B cell (primary cell): ENCODE data around the gene MAP2K7. TPM values are rescaled to one million over a fixed set of nuclear protein-coding genes. Genes with fewer than 3 reads are reported as not detected.

Experiments used
- ATAC-seq: fragments of 200-7000 bp; cut with Tn5 transposase; one replicate; pipeline ENCODE4 v1.10.0; 2021; ENCODE audit warnings: low read depth, mild to moderate bottlenecking, moderate number of reproducible peaks, moderate library complexity
- CTCF ChIA-PET: fragments of 350-600 bp; sonication (Branson Sonifier 250); formaldehyde crosslinking; loops from one replicate; lab custom pipeline; 2021; ENCODE audit warnings: antibody characterized with exemption, inconsistent platforms; lab: Charles Lee
- POLR2A ChIA-PET: fragments of 350-600 bp; sonication (Branson Sonifier 250); formaldehyde crosslinking; loops from one replicate; lab custom pipeline; 2021; ENCODE audit warnings: antibody characterized with exemption; lab: Charles Lee
- DNase-seq: peaks from one replicate; pipeline ENCODE4 v3.0.0; 2013
- H2AFZ ChIP-seq: 2 replicates; pipeline ENCODE4 v1.6.1; 2012; ENCODE audit warnings: mild to moderate bottlenecking, low read depth, low read length; ENCODE audit not compliant: insufficient read depth, poor library complexity, severe bottlenecking
- H3K27ac ChIP-seq, 2 donors: 1 replicate in 1 of 2; 2 replicates in 1 of 2; pipeline ENCODE4 v1.5.1; 2012 to 2013; ENCODE audit warnings: low read length in 2 of 2, mild to moderate bottlenecking in 2 of 2, moderate library complexity in 1 of 2
- H3K27me3 ChIP-seq, 4 experiments: fragments of 200-600 bp in 1 of 4; sonication (generic) in 1 of 4; replicated peaks in 1 of 4; 1 replicate in 2 of 4; 2 replicates in 2 of 4; pipeline versions ENCODE4 v1.6.1 to v1.7.0; 2013 to 2016; ENCODE audit warnings: low read length in 3 of 4, mild to moderate bottlenecking in 2 of 4, mixed read lengths in 1 of 4, moderate library complexity in 1 of 4; ENCODE audit not compliant: insufficient read depth in 4 of 4, control insufficient read depth in 3 of 4; ENCODE audit errors: control extremely low read depth in 1 of 4
- H3K36me3 ChIP-seq, 2 experiments: replicated peaks in 1 of 2; 1 replicate in 1 of 2; 2 replicates in 1 of 2; pipeline versions ENCODE4 v1.6.1 to v1.7.1; 2013; ENCODE audit warnings: low read length in 1 of 2; ENCODE audit not compliant: insufficient read depth in 2 of 2, control insufficient read depth in 1 of 2; ENCODE audit errors: control extremely low read depth in 1 of 2, extremely low read depth in 1 of 2
- H3K4me1 ChIP-seq, 2 donors: fragments of 200-600 bp in 1 of 2; sonication (generic) in 1 of 2; 1 replicate in 1 of 2; 2 replicates in 1 of 2; pipeline versions ENCODE4 v1.5.1 to v1.6.1; 2013 to 2017; ENCODE audit warnings: low read length in 2 of 2; ENCODE audit not compliant: control insufficient read depth in 2 of 2, insufficient read depth in 2 of 2
- H3K4me2 ChIP-seq: replicated peaks from 2 replicates; pipeline ENCODE3; 2012; ENCODE audit warnings: mild to moderate bottlenecking, low read depth, low read length; ENCODE audit not compliant: poor library complexity, severe bottlenecking
- H3K4me3 ChIP-seq, 5 experiments: fragments of 200-600 bp in 1 of 5; sonication (generic) in 1 of 5; 1 replicate in 3 of 5; 2 replicates in 2 of 5; pipeline versions ENCODE4 v1.5.1 to v1.7.0; 2011 to 2016; ENCODE audit warnings: low read length in 4 of 5, mild to moderate bottlenecking in 4 of 5, low read depth in 2 of 5, control low read depth in 1 of 5, moderate library complexity in 1 of 5; ENCODE audit not compliant: insufficient read depth in 1 of 5; ENCODE audit errors: control extremely low read depth in 1 of 5, extremely low read depth in 1 of 5
- H3K79me2 ChIP-seq: fragments of 200-600 bp; sonication (generic); one replicate; pipeline ENCODE4 v1.6.0; 2016; ENCODE audit warnings: low read length; ENCODE audit not compliant: control insufficient read depth, insufficient read depth
- H3K9ac ChIP-seq: fragments of 200-600 bp; sonication (generic); 2 replicates; pipeline ENCODE4 v1.6.1; 2017; ENCODE audit warnings: mild to moderate bottlenecking, low read length, moderate library complexity
- H3K9me3 ChIP-seq, 3 donors: one replicate each; pipeline versions ENCODE4 v1.6.1 to v1.7.1; 2013; ENCODE audit warnings: low read length in 2 of 3; ENCODE audit not compliant: control insufficient read depth in 2 of 3, insufficient read depth in 1 of 3; ENCODE audit errors: control extremely low read depth in 1 of 3
- H4K20me1 ChIP-seq: 2 replicates; pipeline ENCODE4 v1.6.0; 2012; ENCODE audit warnings: mild to moderate bottlenecking, low read length; ENCODE audit not compliant: insufficient read depth, control insufficient read depth, poor library complexity, severe bottlenecking
- H3K27ac Mint-ChIP-seq: one replicate; pipeline ENCODE4 v1.8.0; 2021; ENCODE audit warnings: mixed read lengths
- H3K27me3 Mint-ChIP-seq: one replicate; pipeline ENCODE4 v1.8.0; 2021; ENCODE audit warnings: mixed read lengths
- H3K4me1 Mint-ChIP-seq: one replicate; pipeline ENCODE4 v1.8.0; 2021; ENCODE audit warnings: mixed read lengths
- H3K4me3 Mint-ChIP-seq: one replicate; pipeline ENCODE4 v1.8.0; 2021; ENCODE audit warnings: mixed read lengths
- H3K9me3 Mint-ChIP-seq: one replicate; pipeline ENCODE4 v1.8.0; 2022; ENCODE audit warnings: mixed read lengths; ENCODE audit not compliant: insufficient read depth
- CTCF ChIP-seq: fragments of 200-600 bp; IDR thresholded peaks from one replicate; pipeline ENCODE4 v1.8.0; 2022; ENCODE audit warnings: antibody characterized with exemption, mild to moderate bottlenecking
- EZH2 ChIP-seq: IDR thresholded peaks from 2 replicates; pipeline ENCODE4 v1.6.1; 2012; ENCODE audit warnings: borderline replicate concordance, low read depth, mild to moderate bottlenecking, moderate library complexity, low read length; ENCODE audit not compliant: insufficient read depth, poor library complexity, severe bottlenecking
- WGBS: methylation state at CpG from one replicate; pipeline ENCODE4 v1.1.5; 2013; ENCODE audit warnings: missing lambda C conversion rate; ENCODE audit not compliant: insufficient coverage; 5-methylcytosine and 5-hydroxymethylcytosine counted together
- intact Hi-C: fragments of 100-400 bp; cut with micrococcal nuclease; formaldehyde crosslinking; loops from one replicate; pipeline ENCODE4 v1.10.0; 2022
- polyA plus RNA-seq: library from polyadenylated mRNA; depleted of rRNA; stranded (reverse); fragments of >200 nt; gene quantifications from 2 replicates; pipeline ENCODE4 v1.2.3, GENCODE V29; 2012
- total RNA-seq, 2 donors: library from RNA; stranded (reverse); fragments of 120-200 nt in 1 of 2; gene quantifications; 1 replicate in 1 of 2; 2 replicates in 1 of 2; pipeline versions ENCODE4 v1.2.3 to v1.2.4, GENCODE V29; 2013 to 2022

MAP2K7 gene
- total and polyA plus RNA-seq, 2 donors (not counting 1 experiment from before 2014, with no cell fraction given), result 56.0 to 71.9 TPM

- no peak overlapping the region for H3K4me3 ChIP-seq
- peaks cover 32% of the 10 kb centered on the region for H4K20me1 ChIP-seq
- peak overlapping the region; percentile 76 for H3K4me3 Mint-ChIP-seq
- ChIA-PET POLR2A (interaction anchor here (0.6 to 1.0 kb wide), 2 partner anchors 63 to 463 kb away, joined by 3 read pairs; partner anchors contain the start of gene RAB11B), CTCF (interaction anchor here (1.1 to 1.8 kb wide), 5 partner anchors 9 to 73 kb away, joined by 3 to 9 read pairs (median 3); no protein-coding TSS in a partner anchor)
- H3K9me3 ChIP-seq, result no peaks in the 10 kb centered on the region
- intact Hi-C loops, result no loop called here
- WGBS, result 96% methylated on average over 32 of the region's 32 CpGs
- peaks cover 11 to 14% of the 10 kb centered on the region in 2 donors for H3K4me1 ChIP-seq
- H3K9me3 Mint-ChIP-seq, result no peaks in the 10 kb centered on the region
- no peaks in the 10 kb centered on the region for H3K27me3 Mint-ChIP-seq
- peaks cover 2 to 27% of the 10 kb centered on the region in 2 experiments for H3K36me3 ChIP-seq
- no peak overlapping the region for H3K27ac ChIP-seq
- H3K79me2 ChIP-seq, result peaks cover 5% of the 10 kb centered on the region
- no peak for DNase-seq
- TF ChIP-seq CTCF (no peak), EZH2 (no peak)
- no peak overlapping the region for H3K9ac ChIP-seq
- ATAC-seq, result no peak
- H3K27me3 ChIP-seq, result no peaks in the 10 kb centered on the region
- H3K4me2 ChIP-seq, result peak overlapping the region; percentile 94
- peaks cover 18% of the 10 kb centered on the region for H3K4me1 Mint-ChIP-seq
- no peak overlapping the region for H2AFZ ChIP-seq
- H3K27ac Mint-ChIP-seq, result peak overlapping the region; percentile 32
Measured at GRCh38 chr19:7926727-7927604, 23.3 kb downstream of the MAP2K7 start.
